ENCODE measurements around the gene RUNX3. TPM values are rescaled to one million over a fixed set of nuclear protein-coding genes. Genes with fewer than 3 reads are reported as not detected.

The RUNX3 gene
- total and polyA plus RNA-seq, 8 donors: 0.29 to 6.1 (median 2.6) TPM; not detected in 1

- no peak for DNase-seq
- Histone ChIP-seq H3K4me1 (no peaks in the 10 kb centered on the region), H3K9me3 (no peaks in the 10 kb centered on the region), H3K36me3 (no peaks in the 10 kb centered on the region), H3K27ac (no peak overlapping the region), H3K4me3 (no peak overlapping the region), H3K27me3 (peaks cover 0 to 79% (median 16%) of the 10 kb centered on the region in 3 donors)
- WGBS, 5 donors: 51 to 71% (median 60%) methylated on average over 8 of the region's 8 CpGs
- TF ChIP-seq POLR2A (IDR thresholded peaks at IDR 0.05) (no peak), EP300 (IDR thresholded peaks at IDR 0.05) (no peak), POLR2AphosphoS5 (IDR thresholded peaks at IDR 0.05) (no peak), CTCF (IDR thresholded peaks at IDR 0.05) (no peak)
- intact Hi-C loops (cut with DNase I; ENCODE audit: low total_unique reads): no loop called here
Observed at GRCh38 chr1:24966724-24967346, 36.8 kb upstream of the RUNX3 start.

GRCh38 chr1:24966121-24966723 is 36.1 kb upstream of the RUNX3 start:
- H3K27ac ChIP-seq: no peak overlapping the region
- no peaks in the 10 kb centered on the region for H3K9me3 ChIP-seq
- intact Hi-C loops (cut with DNase I; ENCODE audit: low total_unique reads): no loop called here
- TF ChIP-seq POLR2A (IDR thresholded peaks at IDR 0.05) (no peak), POLR2AphosphoS5 (IDR thresholded peaks at IDR 0.05) (no peak), CTCF (IDR thresholded peaks at IDR 0.05) (no peak), EP300 (IDR thresholded peaks at IDR 0.05) (no peak)
- H3K4me3 ChIP-seq: no peak overlapping the region
- DNase-seq: no peak
- no peaks in the 10 kb centered on the region for H3K4me1 ChIP-seq
- H3K36me3 ChIP-seq: no peaks in the 10 kb centered on the region
- peaks cover 0 to 80% (median 16%) of the 10 kb centered on the region in 3 donors for H3K27me3 ChIP-seq
- WGBS, 5 donors: 63 to 84% (median 79%) methylated on average over 4 of the region's 4 CpGs

GRCh38 chr1:24965571-24965930 is 35.5 kb upstream of the RUNX3 start:
- Histone ChIP-seq H3K27ac (peak overlapping the region; percentile 23 to 74 (median 57)), H3K36me3 (no peaks in the 10 kb centered on the region), H3K27me3 (peaks cover 0 to 80% (median 16%) of the 10 kb centered on the region in 3 donors), H3K4me1 (no peaks in the 10 kb centered on the region), H3K9me3 (no peaks in the 10 kb centered on the region), H3K4me3 (no peak overlapping the region)
- TF ChIP-seq EP300 (IDR thresholded peaks at IDR 0.05): no peak
- no peak for TF ChIP-seq CTCF (IDR thresholded peaks at IDR 0.05)
- no peak for TF ChIP-seq POLR2A (IDR thresholded peaks at IDR 0.05)
- no peak for TF ChIP-seq POLR2AphosphoS5 (IDR thresholded peaks at IDR 0.05)
- intact Hi-C loops (cut with DNase I; ENCODE audit: low total_unique reads): no loop called here
- no peak for DNase-seq
- WGBS, 5 donors: 80 to 95% (median 92%) methylated on average over 6 to 10 of the region's 10 CpGs

GRCh38 chr1:24964811-24965570 is 34.9 kb upstream of the RUNX3 start:
- peak; percentile 62 to 80 for DNase-seq
- H3K36me3 ChIP-seq: no peaks in the 10 kb centered on the region
- 78 to 84% (median 81%) methylated on average over 32 of the region's 32 CpGs for WGBS, 5 donors
- peak overlapping the region in 2 of 4 donors; percentile 17 to 28 for H3K4me3 ChIP-seq
- no peaks in the 10 kb centered on the region for H3K9me3 ChIP-seq
- peaks cover 0 to 80% (median 10%) of the 10 kb centered on the region in 3 donors for H3K27me3 ChIP-seq
- TF ChIP-seq CTCF (IDR thresholded peaks at IDR 0.05) (no peak), POLR2A (IDR thresholded peaks at IDR 0.05) (no peak)
- no peaks in the 10 kb centered on the region for H3K4me1 ChIP-seq
- H3K27ac ChIP-seq: peak overlapping the region; percentile 23 to 74 (median 57)
- intact Hi-C loops (cut with DNase I; ENCODE audit: low total_unique reads): no loop called here
